Upper lobe of left lung (tissue), 4 donors: Measurements from ENCODE around the gene NARF.
"Not testable (repeated sequence)": the region's sequence is repeated elsewhere in the genome, so short reads cannot be mapped to it uniquely, and the experiment has no call there.

Experiments
- CTCF ChIP-seq, 6 experiments: fragments of 450-650 bp in 4 of 6; fragments of 200-600 bp in 2 of 6; sonication (generic) in 2 of 6; IDR thresholded peaks; one replicate each; pipeline ENCODE4 v1.5.1; 2016 to 2019; ENCODE audit warnings: antibody characterized with exemption in 6 of 6
- POLR2A ChIP-seq, 4 donors: fragments of 450-650 bp; IDR thresholded peaks; one replicate each; pipeline ENCODE4 v1.5.1; 2016 to 2017; ENCODE audit warnings: antibody characterized with exemption in 4 of 4, mild to moderate bottlenecking in 2 of 4

- TF ChIP-seq CTCF, POLR2A (IDR thresholded peaks at IDR 0.05): not testable (repeated sequence)
Observed at GRCh38 chr17:82539076-82539475, 80.5 kb downstream of the NARF start.
